ENCODE measurements around the gene TAPBP. TPM values are rescaled to one million over a fixed set of nuclear protein-coding genes. Genes with fewer than 3 reads are reported as not detected.
A peak's percentile ranks its signal among the peaks of the same experiment; 100 is the strongest.

TAPBP gene
- polyA plus RNA-seq, 4 donors: 33.8 to 85.2 (median 55.6) TPM

DNA sequence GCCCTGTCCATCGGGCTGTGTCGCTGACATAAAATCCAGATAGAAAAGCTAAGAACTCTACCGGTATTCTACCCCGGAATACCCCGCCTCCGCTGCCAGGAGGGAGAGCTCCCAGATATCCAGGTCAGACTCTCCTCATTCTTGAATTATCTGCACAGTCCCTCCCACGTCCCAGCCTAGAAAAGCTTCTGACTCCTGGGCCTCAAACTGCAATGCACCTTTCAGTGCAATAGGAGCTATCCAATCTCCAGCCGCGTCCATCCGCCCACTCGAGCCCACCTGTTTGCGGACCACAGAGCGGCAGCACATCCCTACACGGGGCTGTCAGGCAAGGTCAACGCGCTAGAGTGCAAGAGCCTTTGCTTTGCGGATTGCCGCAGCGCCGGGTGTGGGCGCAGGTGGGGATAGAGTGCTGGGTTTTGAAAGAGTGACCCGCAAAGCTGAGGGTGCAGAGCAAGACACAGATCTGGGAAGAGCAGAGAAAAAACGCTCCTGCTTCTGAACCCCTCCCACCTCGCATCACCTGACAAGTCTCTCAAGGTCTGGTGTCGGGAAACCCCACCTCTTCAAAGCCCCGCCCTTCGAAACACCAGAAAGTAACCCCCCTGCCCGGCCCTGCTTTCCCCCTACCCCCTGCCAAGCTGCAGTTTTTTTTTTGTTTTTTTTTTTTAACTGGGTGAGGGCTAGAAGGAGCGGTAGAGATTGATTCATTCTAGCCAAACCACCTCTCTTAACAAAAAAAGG, 1.3 kb downstream of the TAPBP start:
- peaks cover 0 to 50% (median 2%) of the 10 kb centered on the region in 3 donors for H3K36me3 ChIP-seq (ENCODE audit: control insufficient read depth in 3 of 3, insufficient read depth in 2 of 3, low read depth in 1 of 3, low read length in 3 of 3)
- peak overlapping the region; percentile 95 to 99 (median 98) for H3K27ac ChIP-seq (ENCODE audit: low read depth in 1 of 3, low read length in 2 of 3)
- WGBS, 3 donors: 3 to 6% (median 4%) methylated on average over 28 to 29 of the region's 29 CpGs
- no peaks in the 10 kb centered on the region for H3K9me3 ChIP-seq (ENCODE audit: control insufficient read depth in 2 of 2, insufficient read depth in 1 of 2, low read depth in 1 of 2, low read length in 1 of 2)
- peaks cover 3 to 29% (median 6%) of the 10 kb centered on the region in 3 donors for H3K4me1 ChIP-seq (ENCODE audit: control insufficient read depth in 3 of 3, insufficient read depth in 2 of 3, low read depth in 1 of 3, low read length in 2 of 3)
- FAIRE-seq: no peak
- H3K4me3 ChIP-seq (ENCODE audit: low read depth in 1 of 3, low read length in 3 of 3): peak overlapping the region; percentile 76 to 95 (median 93)
- peak; percentile 91 for DNase-seq
- no peaks in the 10 kb centered on the region for H3K27me3 ChIP-seq (ENCODE audit: control insufficient read depth in 3 of 3, insufficient read depth in 3 of 3, low read length in 3 of 3)

- no peaks in the 10 kb centered on the region for H3K27me3 ChIP-seq (ENCODE audit: control insufficient read depth in 3 of 3, insufficient read depth in 3 of 3, low read length in 3 of 3)
- H3K36me3 ChIP-seq (ENCODE audit: control insufficient read depth in 3 of 3, insufficient read depth in 2 of 3, low read depth in 1 of 3, low read length in 3 of 3): peaks cover 8 to 70% (median 21%) of the 10 kb centered on the region in 3 donors
- WGBS, 3 donors: 87 to 90% (median 88%) methylated on average over 4 of the region's 4 CpGs
- no peak overlapping the region for H3K27ac ChIP-seq (ENCODE audit: low read depth in 1 of 3, low read length in 2 of 3)
- FAIRE-seq: no peak
- no peak overlapping the region for H3K4me3 ChIP-seq (ENCODE audit: low read depth in 1 of 3, low read length in 3 of 3)
- DNase-seq: no peak
- H3K4me1 ChIP-seq (ENCODE audit: control insufficient read depth in 3 of 3, insufficient read depth in 2 of 3, low read depth in 1 of 3, low read length in 2 of 3): no peaks in the 10 kb centered on the region
- H3K9me3 ChIP-seq (ENCODE audit: control insufficient read depth in 2 of 2, insufficient read depth in 1 of 2, low read depth in 1 of 2, low read length in 1 of 2): no peaks in the 10 kb centered on the region
These were observed 7.5 kb downstream of the TAPBP start for GRCh38 chr6:33306356-33306755.

GRCh38 chr6:33305052-33305451, 8.8 kb downstream of the TAPBP start:
- Histone ChIP-seq H3K4me1 (ENCODE audit: control insufficient read depth in 3 of 3, insufficient read depth in 2 of 3, low read depth in 1 of 3, low read length in 2 of 3) (peaks cover 0 to 2% (median 0%) of the 10 kb centered on the region in 3 donors), H3K36me3 (ENCODE audit: control insufficient read depth in 3 of 3, insufficient read depth in 2 of 3, low read depth in 1 of 3, low read length in 3 of 3) (peaks cover 8 to 59% (median 18%) of the 10 kb centered on the region in 3 donors), H3K9me3 (ENCODE audit: control insufficient read depth in 2 of 2, insufficient read depth in 1 of 2, low read depth in 1 of 2, low read length in 1 of 2) (no peaks in the 10 kb centered on the region), H3K27me3 (ENCODE audit: control insufficient read depth in 3 of 3, insufficient read depth in 3 of 3, low read length in 3 of 3) (no peaks in the 10 kb centered on the region), H3K4me3 (ENCODE audit: low read depth in 1 of 3, low read length in 3 of 3) (no peak overlapping the region), H3K27ac (ENCODE audit: low read depth in 1 of 3, low read length in 2 of 3) (no peak overlapping the region)
- FAIRE-seq (no peak), DNase-seq (no peak)
- 77 to 88% (median 79%) methylated on average over 8 of the region's 8 CpGs for WGBS, 3 donors

GRCh38 chr6:33304216-33304615, 9.7 kb downstream of the TAPBP start:
- Histone ChIP-seq H3K4me1 (ENCODE audit: control insufficient read depth in 3 of 3, insufficient read depth in 2 of 3, low read depth in 1 of 3, low read length in 2 of 3) (peaks cover 0 to 4% (median 0%) of the 10 kb centered on the region in 3 donors), H3K4me3 (ENCODE audit: low read depth in 1 of 3, low read length in 3 of 3) (no peak overlapping the region), H3K27me3 (ENCODE audit: control insufficient read depth in 3 of 3, insufficient read depth in 3 of 3, low read length in 3 of 3) (no peaks in the 10 kb centered on the region), H3K27ac (ENCODE audit: low read depth in 1 of 3, low read length in 2 of 3) (no peak overlapping the region), H3K9me3 (ENCODE audit: control insufficient read depth in 2 of 2, insufficient read depth in 1 of 2, low read depth in 1 of 2, low read length in 1 of 2) (no peaks in the 10 kb centered on the region), H3K36me3 (ENCODE audit: control insufficient read depth in 3 of 3, insufficient read depth in 2 of 3, low read depth in 1 of 3, low read length in 3 of 3) (peaks cover 8 to 55% (median 18%) of the 10 kb centered on the region in 3 donors)
- WGBS, 3 donors: 90 to 91% (median 90%) methylated on average over 12 to 16 of the region's 16 CpGs
- no peak for FAIRE-seq
- no peak for DNase-seq

DNA sequence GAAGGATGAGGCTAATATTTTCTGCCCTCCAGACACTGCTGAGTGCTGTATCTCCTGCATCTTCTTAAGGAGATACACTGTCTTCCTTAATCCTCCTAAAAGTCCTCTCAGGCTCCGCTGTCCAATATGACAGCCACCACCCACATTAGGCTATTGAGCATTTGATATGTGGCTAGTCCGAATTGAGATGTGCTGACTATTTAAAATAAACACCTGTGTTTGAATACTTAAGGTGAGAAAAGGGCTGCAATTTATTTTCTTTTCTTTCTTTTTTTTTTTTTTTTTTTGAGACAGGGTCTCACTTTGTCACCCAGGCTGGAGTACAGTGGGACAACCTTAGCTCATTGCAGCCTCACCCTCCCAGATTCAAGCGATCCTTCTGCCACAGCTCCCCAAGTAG, 12.0 kb downstream of the TAPBP start:
- Histone ChIP-seq H3K9me3 (ENCODE audit: control insufficient read depth in 2 of 2, insufficient read depth in 1 of 2, low read depth in 1 of 2, low read length in 1 of 2) (no peaks in the 10 kb centered on the region), H3K27me3 (ENCODE audit: control insufficient read depth in 3 of 3, insufficient read depth in 3 of 3, low read length in 3 of 3) (no peaks in the 10 kb centered on the region), H3K4me3 (ENCODE audit: low read depth in 1 of 3, low read length in 3 of 3) (no peak overlapping the region), H3K27ac (ENCODE audit: low read depth in 1 of 3, low read length in 2 of 3) (no peak overlapping the region), H3K36me3 (ENCODE audit: control insufficient read depth in 3 of 3, insufficient read depth in 2 of 3, low read depth in 1 of 3, low read length in 3 of 3) (peaks cover 8 to 45% (median 18%) of the 10 kb centered on the region in 3 donors), H3K4me1 (ENCODE audit: control insufficient read depth in 3 of 3, insufficient read depth in 2 of 3, low read depth in 1 of 3, low read length in 2 of 3) (peaks cover 0 to 7% (median 0%) of the 10 kb centered on the region in 3 donors)
- DNase-seq: no peak
- 94 to 95% (median 94%) methylated on average over 3 of the region's 3 CpGs for WGBS, 3 donors
- no peak for FAIRE-seq

GRCh38 chr6:33299237-33299944, 14.5 kb downstream of the TAPBP start:
- WGBS, 3 donors: 0% methylated on average over 54 of the region's 54 CpGs
- Histone ChIP-seq H3K9me3 (ENCODE audit: control insufficient read depth in 2 of 2, insufficient read depth in 1 of 2, low read depth in 1 of 2, low read length in 1 of 2) (no peaks in the 10 kb centered on the region), H3K27ac (ENCODE audit: low read depth in 1 of 3, low read length in 2 of 3) (peak overlapping the region; percentile 95 to 99 (median 98)), H3K4me3 (ENCODE audit: low read depth in 1 of 3, low read length in 3 of 3) (peak overlapping the region; percentile 72 to 92 (median 73)), H3K4me1 (ENCODE audit: control insufficient read depth in 3 of 3, insufficient read depth in 2 of 3, low read depth in 1 of 3, low read length in 2 of 3) (peaks cover 0 to 9% (median 0%) of the 10 kb centered on the region in 3 donors), H3K27me3 (ENCODE audit: control insufficient read depth in 3 of 3, insufficient read depth in 3 of 3, low read length in 3 of 3) (no peaks in the 10 kb centered on the region), H3K36me3 (ENCODE audit: control insufficient read depth in 3 of 3, insufficient read depth in 2 of 3, low read depth in 1 of 3, low read length in 3 of 3) (peaks cover 7 to 53% (median 9%) of the 10 kb centered on the region in 3 donors)
- FAIRE-seq (no peak), DNase-seq (peak; percentile 91 to 95)

DNA sequence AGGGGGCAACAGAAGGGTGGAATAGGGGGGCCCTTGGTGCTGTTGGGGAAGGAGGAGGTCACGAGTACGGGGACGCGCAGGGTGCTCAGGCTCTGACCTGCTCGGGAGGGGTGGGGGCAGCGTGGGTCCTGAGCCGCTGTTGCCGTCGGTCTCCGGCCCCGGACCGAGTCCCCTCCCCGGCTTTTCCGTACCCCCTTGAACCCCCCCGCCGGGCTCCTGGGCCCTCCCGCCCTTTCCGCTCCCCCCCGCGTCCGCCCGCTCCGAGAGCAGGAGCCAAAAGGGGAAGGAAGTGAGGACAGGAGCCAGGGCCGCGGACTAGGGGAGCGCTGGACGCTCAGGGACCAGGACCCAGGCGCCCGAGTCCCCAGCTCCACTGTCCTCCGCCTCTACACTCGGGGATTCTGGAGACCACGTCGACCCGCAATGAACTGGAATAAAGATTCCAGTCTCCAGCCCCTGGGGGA, 15.1 kb downstream of the TAPBP start, which contains the start of gene RGL2:
RGL2 (minus strand) TSS at position 170 of the 464 bp plus-strand sequence. CDS start 332 bp downstream, outside the sequence.
- peak within 1 kb of the TSS; percentile 72 to 92 (median 73) for H3K4me3 ChIP-seq (ENCODE audit: low read depth in 1 of 3, low read length in 3 of 3)
- H3K27me3 ChIP-seq (ENCODE audit: control insufficient read depth in 3 of 3, insufficient read depth in 3 of 3, low read length in 3 of 3): no peaks in the 10 kb centered on the region
- H3K4me1 ChIP-seq (ENCODE audit: control insufficient read depth in 3 of 3, insufficient read depth in 2 of 3, low read depth in 1 of 3, low read length in 2 of 3): peaks cover 0 to 9% (median 0%) of the 10 kb centered on the region in 3 donors
- peak within 1 kb of the TSS; percentile 95 to 99 (median 98) for H3K27ac ChIP-seq (ENCODE audit: low read depth in 1 of 3, low read length in 2 of 3)
- H3K36me3 ChIP-seq (ENCODE audit: control insufficient read depth in 3 of 3, insufficient read depth in 2 of 3, low read depth in 1 of 3, low read length in 3 of 3): peaks cover 2 to 51% (median 5%) of the 10 kb centered on the region in 3 donors
- WGBS, 3 donors: 1% methylated on average over 25 to 34 of the region's 34 CpGs
- FAIRE-seq (no peak), DNase-seq (peak in 1 of 2 donors; percentile 67)
- no peaks in the 10 kb centered on the region for H3K9me3 ChIP-seq (ENCODE audit: control insufficient read depth in 2 of 2, insufficient read depth in 1 of 2, low read depth in 1 of 2, low read length in 1 of 2)
